ENCODE results near the gene NUBP2.

The NUBP2 gene

DNA sequence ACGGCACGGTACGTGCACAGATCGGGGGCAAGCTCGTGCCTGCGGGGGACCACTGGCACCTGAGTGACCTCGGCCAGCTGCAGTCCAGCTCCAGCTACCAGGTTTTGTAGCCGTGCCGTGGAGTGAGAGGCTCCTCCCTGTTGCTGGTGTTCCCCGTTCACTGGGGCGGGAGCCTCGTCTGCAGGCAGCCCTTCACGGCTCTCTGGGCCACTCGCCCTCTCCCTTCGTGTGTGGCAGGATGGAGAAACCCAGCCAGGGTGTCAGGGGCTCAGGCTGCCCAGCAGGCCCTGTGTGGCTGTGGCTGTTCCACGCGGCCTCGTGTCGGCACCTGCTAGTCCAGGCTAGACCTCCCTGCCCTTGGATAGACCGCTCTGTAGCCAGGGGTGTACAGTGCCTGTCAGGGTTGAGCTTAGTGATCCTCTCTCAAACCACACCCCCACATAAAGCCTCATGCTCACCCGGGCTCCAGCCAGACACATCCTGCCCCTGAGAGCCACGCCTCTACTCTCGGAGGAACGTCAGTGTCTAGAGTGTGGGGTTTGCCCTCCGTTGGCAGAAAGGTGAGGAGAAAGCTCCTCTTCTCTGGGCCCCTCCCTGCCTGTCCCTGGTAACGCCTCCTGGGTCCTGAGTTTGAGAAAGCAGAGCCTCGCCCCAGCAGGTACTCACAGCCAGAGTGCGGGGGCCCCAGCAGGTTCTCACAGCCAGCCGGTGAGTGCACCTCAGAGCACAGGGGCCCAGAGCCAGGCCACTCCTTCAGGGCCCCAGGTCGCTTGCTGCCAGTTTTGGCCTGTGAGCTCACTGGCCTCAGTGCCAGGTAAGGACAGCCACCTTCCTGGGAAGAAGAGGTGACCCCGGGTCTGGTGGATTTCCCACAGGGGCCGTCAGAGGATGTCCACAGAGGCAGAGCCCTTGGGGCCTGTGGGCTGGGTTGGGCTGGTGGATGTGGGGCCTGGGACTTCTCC lies 39.1 kb upstream of the NUBP2 start:
- H3K27ac ChIP-seq: no peak overlapping the region
- TF ChIP-seq, protein P1, sequence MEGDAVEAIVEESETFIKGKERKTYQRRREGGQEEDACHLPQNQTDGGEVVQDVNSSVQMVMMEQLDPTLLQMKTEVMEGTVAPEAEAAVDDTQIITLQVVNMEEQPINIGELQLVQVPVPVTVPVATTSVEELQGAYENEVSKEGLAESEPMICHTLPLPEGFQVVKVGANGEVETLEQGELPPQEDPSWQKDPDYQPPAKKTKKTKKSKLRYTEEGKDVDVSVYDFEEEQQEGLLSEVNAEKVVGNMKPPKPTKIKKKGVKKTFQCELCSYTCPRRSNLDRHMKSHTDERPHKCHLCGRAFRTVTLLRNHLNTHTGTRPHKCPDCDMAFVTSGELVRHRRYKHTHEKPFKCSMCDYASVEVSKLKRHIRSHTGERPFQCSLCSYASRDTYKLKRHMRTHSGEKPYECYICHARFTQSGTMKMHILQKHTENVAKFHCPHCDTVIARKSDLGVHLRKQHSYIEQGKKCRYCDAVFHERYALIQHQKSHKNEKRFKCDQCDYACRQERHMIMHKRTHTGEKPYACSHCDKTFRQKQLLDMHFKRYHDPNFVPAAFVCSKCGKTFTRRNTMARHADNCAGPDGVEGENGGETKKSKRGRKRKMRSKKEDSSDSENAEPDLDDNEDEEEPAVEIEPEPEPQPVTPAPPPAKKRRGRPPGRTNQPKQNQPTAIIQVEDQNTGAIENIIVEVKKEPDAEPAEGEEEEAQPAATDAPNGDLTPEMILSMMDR (IDR thresholded peaks at IDR 0.05): no peak
- TF ChIP-seq ZFX (IDR thresholded peaks at IDR 0.05; ENCODE audit: borderline replicate concordance): no peak

DNA sequence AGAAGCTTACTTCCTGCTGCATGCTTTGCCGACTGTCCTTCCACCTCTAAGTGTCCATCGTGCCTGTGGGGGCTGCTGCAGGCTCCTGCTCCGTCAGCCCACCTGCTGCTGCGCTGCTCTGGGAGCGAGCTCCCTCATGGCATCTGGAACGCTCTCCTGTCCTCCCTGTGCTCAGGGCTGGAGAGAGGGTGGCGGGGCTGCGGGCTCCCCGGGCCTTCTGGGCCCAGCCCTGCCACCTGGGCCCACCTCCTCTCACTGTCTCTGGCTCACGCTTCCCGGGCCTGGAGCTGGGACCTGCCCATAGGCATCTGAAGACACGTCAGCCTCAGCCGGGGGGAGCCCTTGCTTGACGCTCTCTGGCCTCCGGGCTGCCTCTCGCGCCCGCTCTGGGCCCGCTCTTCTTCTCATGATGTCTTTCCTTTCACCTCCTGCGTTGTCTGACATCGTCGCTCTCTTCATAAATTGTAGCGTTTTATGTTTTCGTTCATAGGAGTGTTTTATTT lies 38.4 kb upstream of the NUBP2 start:
- TF ChIP-seq ZFX (IDR thresholded peaks at IDR 0.05; ENCODE audit: borderline replicate concordance): no peak
- TF ChIP-seq, protein P1 (IDR thresholded peaks at IDR 0.05): no peak

DNA sequence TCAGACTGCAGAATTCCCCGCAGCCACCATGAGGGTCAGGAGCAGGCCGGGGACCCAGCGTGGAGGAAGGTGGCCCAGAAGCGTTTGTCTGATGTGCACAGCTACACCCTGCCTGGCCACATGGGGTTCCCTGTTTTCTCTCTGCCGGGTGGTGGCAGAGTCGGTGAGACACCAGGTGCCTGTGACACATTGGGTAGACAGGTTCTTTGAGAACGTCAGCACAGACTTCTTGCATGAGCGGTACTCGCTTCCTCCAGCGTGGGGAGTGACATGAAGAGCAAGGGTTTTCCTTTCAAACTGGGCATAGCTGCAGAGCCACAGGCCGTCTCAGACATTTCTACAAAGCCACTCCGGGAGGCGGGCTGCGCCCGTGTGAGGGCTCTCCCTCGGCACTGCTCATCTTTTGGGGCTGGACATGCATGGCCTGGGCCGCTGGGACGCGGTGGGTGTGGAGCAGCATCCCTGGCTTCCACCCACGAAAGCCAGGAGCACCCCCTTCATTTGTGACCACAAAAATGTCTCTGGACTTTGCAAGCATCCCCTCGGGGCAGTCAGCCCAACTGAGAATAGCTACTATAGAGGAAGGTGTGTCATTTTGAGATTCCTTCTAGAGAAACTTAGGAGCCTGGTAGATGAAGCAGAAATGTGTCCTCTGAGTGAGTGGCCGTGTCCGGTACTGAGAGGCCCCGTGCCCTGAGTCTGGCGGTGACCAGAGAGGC lies 37.4 kb upstream of the NUBP2 start:
- no peak overlapping the region for H3K27ac ChIP-seq

More for the DNA sequence above, 38.4 kb upstream of the NUBP2 start:
- H3K27ac ChIP-seq: no peak overlapping the region

DNA sequence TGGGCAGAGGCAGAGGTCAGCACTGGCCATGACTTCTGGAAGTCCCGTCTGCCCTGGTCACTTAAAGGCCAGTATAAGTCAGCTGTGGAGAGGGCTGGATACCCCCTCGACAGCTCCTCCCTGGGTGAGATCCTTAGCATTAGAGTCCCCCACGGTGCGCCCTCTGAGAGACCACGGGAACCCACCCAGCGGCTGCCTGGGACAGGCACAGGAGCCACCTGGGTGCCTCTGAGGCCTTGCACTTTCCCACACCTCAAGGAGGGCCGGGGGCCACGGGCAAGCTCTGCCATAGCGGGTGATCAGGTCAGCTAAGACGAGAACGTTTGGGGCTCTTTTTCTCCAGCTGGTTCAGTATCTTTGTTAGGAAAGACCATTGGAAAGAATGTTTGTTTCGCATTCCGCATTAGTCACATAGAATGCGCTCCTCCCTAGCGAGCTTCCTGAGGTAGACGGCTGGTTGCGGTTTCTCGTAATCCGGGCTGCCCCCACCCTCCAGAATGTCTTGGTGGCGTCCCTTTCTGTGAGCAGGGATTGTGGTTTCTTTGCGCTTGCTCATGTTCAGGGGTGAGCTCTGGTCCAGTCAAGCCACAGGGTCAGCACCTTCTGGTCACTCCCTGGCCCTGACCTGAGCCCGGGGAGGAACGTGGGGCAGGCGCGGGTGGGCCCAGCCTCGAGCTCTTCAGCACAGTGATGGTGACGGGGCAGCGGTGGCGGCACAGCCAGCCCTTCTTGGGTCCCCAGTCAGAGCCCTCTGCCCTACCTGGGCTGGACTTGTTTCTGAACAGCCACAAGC lies 36.7 kb upstream of the NUBP2 start:
- H3K27ac ChIP-seq: no peak overlapping the region
- TF ChIP-seq, protein P1 (IDR thresholded peaks at IDR 0.05): no peak
- no peak for TF ChIP-seq ZFX (IDR thresholded peaks at IDR 0.05; ENCODE audit: borderline replicate concordance)

More for the DNA sequence above, 37.4 kb upstream of the NUBP2 start:
- no peak for TF ChIP-seq ZFX (IDR thresholded peaks at IDR 0.05; ENCODE audit: borderline replicate concordance)
- TF ChIP-seq, protein P1 (IDR thresholded peaks at IDR 0.05): no peak

DNA sequence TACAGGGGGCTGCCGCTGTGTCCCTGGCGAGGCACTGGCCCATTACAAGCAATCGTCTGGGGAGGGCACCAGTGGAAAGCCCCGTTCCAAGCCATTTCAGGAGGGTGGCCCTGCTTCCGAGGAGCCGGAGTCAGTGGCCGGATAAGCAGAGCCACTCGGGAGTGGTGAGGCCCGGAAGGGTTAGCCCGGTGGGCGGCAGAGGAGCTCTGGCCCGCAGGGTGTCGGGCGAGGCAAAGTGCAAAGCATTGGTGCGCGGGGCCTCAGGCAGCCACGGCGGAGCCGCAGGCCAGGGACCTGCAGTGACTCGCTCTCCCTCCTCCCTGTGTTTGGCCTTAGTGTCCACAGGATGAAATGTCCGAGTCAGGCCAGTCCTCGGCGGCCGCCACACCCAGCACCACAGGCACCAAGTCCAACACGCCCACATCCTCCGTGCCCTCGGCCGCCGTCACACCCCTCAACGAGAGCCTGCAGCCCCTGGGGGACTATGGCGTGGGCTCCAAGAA lies 36.0 kb upstream of the NUBP2 start:
- no peak overlapping the region for H3K27ac ChIP-seq
- TF ChIP-seq, protein P1 (IDR thresholded peaks at IDR 0.05): no peak
- no peak for TF ChIP-seq ZFX (IDR thresholded peaks at IDR 0.05; ENCODE audit: borderline replicate concordance)

DNA sequence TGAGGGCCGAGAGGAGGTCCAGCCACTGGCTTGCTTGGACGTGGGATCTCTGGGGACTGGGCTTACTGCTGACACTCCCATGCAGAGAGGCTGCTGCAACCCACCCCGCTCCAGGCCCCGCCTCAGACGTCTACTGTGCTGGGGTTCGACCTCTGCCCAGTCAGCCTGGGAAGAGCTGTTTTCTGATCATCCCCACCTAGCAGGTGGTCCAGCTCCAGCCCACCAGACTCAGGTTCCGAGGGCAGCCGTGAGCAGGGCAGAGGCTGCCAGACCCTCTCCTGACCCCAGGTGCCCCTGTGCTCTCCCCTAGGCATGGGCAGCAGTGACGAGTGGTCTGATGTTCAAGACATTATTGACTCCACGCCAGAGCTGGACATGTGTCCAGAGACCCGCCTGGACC lies 34.8 kb upstream of the NUBP2 start:
- no peak for TF ChIP-seq ZFX (IDR thresholded peaks at IDR 0.05; ENCODE audit: borderline replicate concordance)
- TF ChIP-seq, protein P1 (IDR thresholded peaks at IDR 0.05): no peak
- no peak overlapping the region for H3K27ac ChIP-seq

Data from 22Rv1 (cell line).